GM23338 (cell line): ENCODE measurements around the gene PPP1R14B. TPM values are rescaled to one million over a fixed set of nuclear protein-coding genes. Genes with fewer than 3 reads are reported as not detected.

Experiments used
- ATAC-seq: fragments of 200-7000 bp; cut with Tn5 transposase; 3 replicates; pipeline ENCODE4 v1.9.1; 2020
- DNase-seq: peaks from one replicate; pipeline ENCODE4 v3.0.0-alpha.2; 2015; ENCODE audit warnings: low spot score
- H2AFZ ChIP-seq: fragments of 200-600 bp; sonication (generic); 2 replicates; pipeline ENCODE4 v1.8.0; 2016; ENCODE audit warnings: antibody characterized with exemption, mild to moderate bottlenecking, moderate library complexity
- H3F3A ChIP-seq: fragments of 200-600 bp; sonication (generic); replicated peaks from 2 replicates; pipeline ENCODE4 v1.8.0; 2017; ENCODE audit warnings: antibody characterized with exemption, mixed run types, low read depth
- H3K27ac ChIP-seq: fragments of 200-600 bp; sonication (generic); 2 replicates; pipeline ENCODE4 v1.6.1; 2016; ENCODE audit warnings: low read depth
- H3K27me3 ChIP-seq: fragments of 200-600 bp; sonication (generic); 2 replicates; pipeline ENCODE4 v1.8.0; 2016; ENCODE audit warnings: mild to moderate bottlenecking, mixed run types, moderate library complexity; ENCODE audit not compliant: insufficient read depth
- H3K36me3 ChIP-seq: fragments of 200-600 bp; sonication (generic); 2 replicates; pipeline ENCODE4 v1.8.0; 2016; ENCODE audit warnings: mild to moderate bottlenecking; ENCODE audit not compliant: insufficient read depth
- H3K4me1 ChIP-seq: fragments of 200-600 bp; sonication (generic); 2 replicates; pipeline ENCODE4 v1.8.0; 2016; ENCODE audit warnings: mild to moderate bottlenecking, moderate library complexity; ENCODE audit not compliant: insufficient read depth
- H3K4me2 ChIP-seq: fragments of 200-600 bp; sonication (generic); 2 replicates; pipeline ENCODE4 v1.7.1; 2017; ENCODE audit warnings: mixed run types
- H3K4me3 ChIP-seq: fragments of 200-600 bp; sonication (generic); 2 replicates; pipeline ENCODE4 v1.6.1; 2016; ENCODE audit warnings: mixed run types
- H3K79me2 ChIP-seq: fragments of 200-600 bp; sonication (generic); replicated peaks from 2 replicates; pipeline ENCODE4 v1.8.0; 2017; ENCODE audit warnings: mild to moderate bottlenecking; ENCODE audit not compliant: insufficient read depth
- H3K9me2 ChIP-seq: fragments of 200-600 bp; sonication (generic); 2 replicates; pipeline ENCODE4 v1.8.0; 2017; ENCODE audit not compliant: insufficient read depth
- H4K20me1 ChIP-seq: fragments of 200-600 bp; sonication (generic); replicated peaks from 2 replicates; pipeline ENCODE4 v1.8.0; 2017; ENCODE audit warnings: mild to moderate bottlenecking; ENCODE audit not compliant: insufficient read depth
- H3K27ac Mint-ChIP-seq: 2 replicates; pipeline ENCODE4 v1.8.0; 2020; ENCODE audit warnings: inconsistent platforms, mild to moderate bottlenecking, moderate library complexity, mixed read lengths
- H3K27me3 Mint-ChIP-seq: 3 replicates; pipeline ENCODE4 v1.8.0; 2022; ENCODE audit warnings: low read depth, mild to moderate bottlenecking, moderate library complexity, mixed read lengths, inconsistent platforms; ENCODE audit not compliant: insufficient read depth, poor library complexity
- H3K36me3 Mint-ChIP-seq: 3 replicates; pipeline ENCODE4 v1.8.0; 2021; ENCODE audit warnings: low read depth, mild to moderate bottlenecking, inconsistent platforms, moderate library complexity, mixed read lengths
- H3K4me1 Mint-ChIP-seq: 3 replicates; pipeline ENCODE4 v1.8.0; 2020; ENCODE audit warnings: mild to moderate bottlenecking, inconsistent platforms, mixed read lengths
- H3K4me3 Mint-ChIP-seq: 3 replicates; pipeline ENCODE4 v1.8.0; 2021; ENCODE audit warnings: moderate library complexity, mild to moderate bottlenecking, inconsistent platforms, mixed read lengths
- H3K9me3 Mint-ChIP-seq: 3 replicates; pipeline ENCODE4 v1.8.0; 2020; ENCODE audit warnings: moderate library complexity, mild to moderate bottlenecking, inconsistent platforms, mixed read lengths
- CREB1 ChIP-seq: fragments of 250-450 bp; sonication (Bioruptor Pico); IDR thresholded peaks from 2 replicates; pipeline ENCODE4 v1.5.0; 2020; ENCODE audit warnings: low read depth, mild to moderate bottlenecking, moderate library complexity
- ETS1 ChIP-seq: IDR thresholded peaks from 2 replicates; pipeline ENCODE4 v1.6.1; 2016; ENCODE audit warnings: antibody characterized with exemption
- EZH2 ChIP-seq: fragments of 200-600 bp; sonication (generic); IDR thresholded peaks from one replicate; pipeline ENCODE4 v1.8.0; 2017; ENCODE audit warnings: antibody characterized with exemption, mild to moderate bottlenecking, low read depth; ENCODE audit not compliant: unreplicated experiment
- EZH2phosphoT487 ChIP-seq: fragments of 200-600 bp; sonication (generic); IDR thresholded peaks from one replicate; pipeline ENCODE4 v1.8.1; 2018; ENCODE audit warnings: antibody characterized with exemption; ENCODE audit not compliant: unreplicated experiment
- JUNB ChIP-seq: IDR thresholded peaks from one replicate; pipeline ENCODE4 v1.6.1; 2016; ENCODE audit warnings: antibody characterized with exemption; ENCODE audit not compliant: unreplicated experiment
- NANOG ChIP-seq: IDR thresholded peaks from 2 replicates; pipeline ENCODE4 v1.6.1; 2016; ENCODE audit warnings: antibody characterized with exemption, borderline replicate concordance
- POLR2AphosphoS5 ChIP-seq: IDR thresholded peaks from 2 replicates; pipeline ENCODE4 v1.6.1; 2016; ENCODE audit warnings: antibody characterized with exemption, low read depth
- STAT1 ChIP-seq: IDR thresholded peaks from one replicate; pipeline ENCODE4 v1.6.1; 2016; ENCODE audit warnings: antibody characterized with exemption; ENCODE audit not compliant: unreplicated experiment
- ZNF114 ChIP-seq: fragments of 250-450 bp; sonication (Bioruptor Pico); IDR thresholded peaks from 2 replicates; pipeline ENCODE4 v1.5.0; 2020; ENCODE audit warnings: mild to moderate bottlenecking, moderate library complexity
- ZNF331 ChIP-seq: fragments of 250-450 bp; sonication (Bioruptor Pico); IDR thresholded peaks from 2 replicates; pipeline ENCODE4 v1.5.0; 2020; ENCODE audit warnings: low read depth, mild to moderate bottlenecking, moderate library complexity
- polyA plus RNA-seq: library from polyadenylated mRNA; unstranded; fragments of >200 nt; fragmentation: Nextera tagmentation; extraction: Ambion mirVana; gene quantifications from 2 replicates; pipeline ENCODE4 v1.2.1, GENCODE V29; 2016
- total RNA-seq: library from RNA; depleted of rRNA; stranded (reverse); fragments of >200 nt; shearing (Covaris generic); gene quantifications from 2 replicates; pipeline ENCODE4 v1.2.3, GENCODE V29; 2014
- TF ChIP-seq, protein P1 (sequence below): IDR thresholded peaks from one replicate; pipeline ENCODE4 v1.6.1; 2018; ENCODE audit warnings: antibody characterized with exemption; ENCODE audit not compliant: unreplicated experiment
- TF ChIP-seq, protein P2 (sequence below), 2 experiments: fragments of 200-600 bp in 1 of 2; sonication (generic) in 1 of 2; conservative IDR thresholded peaks; 2 replicates each; pipeline versions ENCODE4 v1.5.1 to v1.6.1; 2016 to 2017; ENCODE audit warnings: antibody characterized with exemption in 2 of 2, low read depth in 2 of 2, mild to moderate bottlenecking in 2 of 2, moderate library complexity in 1 of 2
- TF ChIP-seq, protein P3 (sequence below): fragments of 250-450 bp; sonication (Bioruptor Pico); IDR thresholded peaks from 2 replicates; pipeline ENCODE4 v1.5.0; 2020; ENCODE audit warnings: mild to moderate bottlenecking, moderate library complexity

Gene PPP1R14B
- total and polyA plus RNA-seq, 2 experiments from 2014 or later, result 250 to 315 TPM

DNA sequence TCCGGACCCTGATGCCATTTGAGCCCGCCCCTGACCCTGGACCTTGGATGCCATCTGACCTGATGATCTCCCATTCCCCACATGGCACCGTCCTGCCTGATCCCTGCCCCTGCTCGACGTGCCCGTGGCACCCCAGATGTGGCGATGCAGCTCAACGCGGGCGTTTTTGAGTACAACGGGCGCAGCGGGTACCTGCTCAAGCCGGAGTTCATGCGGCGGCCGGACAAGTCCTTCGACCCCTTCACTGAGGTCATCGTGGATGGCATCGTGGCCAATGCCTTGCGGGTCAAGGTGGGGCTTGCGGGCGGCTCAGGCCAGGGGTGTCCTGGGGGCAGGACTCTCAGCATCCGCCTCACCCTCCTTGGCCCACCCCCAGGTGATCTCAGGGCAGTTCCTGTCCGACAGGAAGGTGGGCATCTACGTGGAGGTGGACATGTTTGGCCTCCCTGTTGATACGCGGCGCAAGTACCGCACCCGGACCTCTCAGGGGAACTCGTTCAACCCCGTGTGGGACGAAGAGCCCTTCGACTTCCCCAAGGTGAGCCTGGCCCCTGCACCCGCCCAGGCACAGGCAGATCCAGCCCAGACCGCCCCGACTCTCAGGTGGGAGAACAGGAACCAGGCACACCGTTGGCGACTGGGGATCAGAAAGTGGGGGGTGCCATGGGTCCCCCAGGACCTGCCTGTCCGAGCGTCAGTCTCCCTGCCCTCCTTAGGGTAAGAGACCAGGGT, 15.7 kb upstream of the PPP1R14B start:
- H3K4me1 Mint-ChIP-seq, result peaks cover 7% of the 10 kb centered on the region; the same call in 2 of the 3 replicates

More for the DNA sequence above, 15.7 kb upstream of the PPP1R14B start:
- Histone ChIP-seq H2AFZ (no peak overlapping the region), H3K4me1 (no peaks in the 10 kb centered on the region), H3K4me2 (no peak overlapping the region), H3K27ac (no peak overlapping the region), H3K79me2 (no peaks in the 10 kb centered on the region), H4K20me1 (0 out of 2 replicates have a peak, but pooled peaks cover 4% of the 10 kb centered on the region), H3K27me3 (no peaks in the 10 kb centered on the region), H3K4me3 (no peak overlapping the region), H3K9me2 (no peaks in the 10 kb centered on the region), H3F3A (0 out of 2 replicates have a peak, but pooled peaks cover 4% of the 10 kb centered on the region), H3K36me3 (peaks cover 6% of the 10 kb centered on the region)
- Mint-ChIP-seq H3K27ac (no peak overlapping the region), H3K36me3 (peaks cover 73% of the 10 kb centered on the region), H3K4me3 (no peak overlapping the region), H3K9me3 (no peaks in the 10 kb centered on the region), H3K27me3 (peaks cover 14% of the 10 kb centered on the region)
- no peak for DNase-seq
- TF ChIP-seq CREB1 (CRISPR knock-in tag) (no peak), ZNF114 (no peak), EZH2 (no peak), STAT1 (no peak), POLR2AphosphoS5 (no peak), JUNB (no peak), EZH2phosphoT487 (no peak), NANOG (no peak), ZNF331 (no peak), ETS1 (no peak)
- TF ChIP-seq, protein P1, sequence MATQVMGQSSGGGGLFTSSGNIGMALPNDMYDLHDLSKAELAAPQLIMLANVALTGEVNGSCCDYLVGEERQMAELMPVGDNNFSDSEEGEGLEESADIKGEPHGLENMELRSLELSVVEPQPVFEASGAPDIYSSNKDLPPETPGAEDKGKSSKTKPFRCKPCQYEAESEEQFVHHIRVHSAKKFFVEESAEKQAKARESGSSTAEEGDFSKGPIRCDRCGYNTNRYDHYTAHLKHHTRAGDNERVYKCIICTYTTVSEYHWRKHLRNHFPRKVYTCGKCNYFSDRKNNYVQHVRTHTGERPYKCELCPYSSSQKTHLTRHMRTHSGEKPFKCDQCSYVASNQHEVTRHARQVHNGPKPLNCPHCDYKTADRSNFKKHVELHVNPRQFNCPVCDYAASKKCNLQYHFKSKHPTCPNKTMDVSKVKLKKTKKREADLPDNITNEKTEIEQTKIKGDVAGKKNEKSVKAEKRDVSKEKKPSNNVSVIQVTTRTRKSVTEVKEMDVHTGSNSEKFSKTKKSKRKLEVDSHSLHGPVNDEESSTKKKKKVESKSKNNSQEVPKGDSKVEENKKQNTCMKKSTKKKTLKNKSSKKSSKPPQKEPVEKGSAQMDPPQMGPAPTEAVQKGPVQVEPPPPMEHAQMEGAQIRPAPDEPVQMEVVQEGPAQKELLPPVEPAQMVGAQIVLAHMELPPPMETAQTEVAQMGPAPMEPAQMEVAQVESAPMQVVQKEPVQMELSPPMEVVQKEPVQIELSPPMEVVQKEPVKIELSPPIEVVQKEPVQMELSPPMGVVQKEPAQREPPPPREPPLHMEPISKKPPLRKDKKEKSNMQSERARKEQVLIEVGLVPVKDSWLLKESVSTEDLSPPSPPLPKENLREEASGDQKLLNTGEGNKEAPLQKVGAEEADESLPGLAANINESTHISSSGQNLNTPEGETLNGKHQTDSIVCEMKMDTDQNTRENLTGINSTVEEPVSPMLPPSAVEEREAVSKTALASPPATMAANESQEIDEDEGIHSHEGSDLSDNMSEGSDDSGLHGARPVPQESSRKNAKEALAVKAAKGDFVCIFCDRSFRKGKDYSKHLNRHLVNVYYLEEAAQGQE, result no peak
- TF ChIP-seq, protein P2, sequence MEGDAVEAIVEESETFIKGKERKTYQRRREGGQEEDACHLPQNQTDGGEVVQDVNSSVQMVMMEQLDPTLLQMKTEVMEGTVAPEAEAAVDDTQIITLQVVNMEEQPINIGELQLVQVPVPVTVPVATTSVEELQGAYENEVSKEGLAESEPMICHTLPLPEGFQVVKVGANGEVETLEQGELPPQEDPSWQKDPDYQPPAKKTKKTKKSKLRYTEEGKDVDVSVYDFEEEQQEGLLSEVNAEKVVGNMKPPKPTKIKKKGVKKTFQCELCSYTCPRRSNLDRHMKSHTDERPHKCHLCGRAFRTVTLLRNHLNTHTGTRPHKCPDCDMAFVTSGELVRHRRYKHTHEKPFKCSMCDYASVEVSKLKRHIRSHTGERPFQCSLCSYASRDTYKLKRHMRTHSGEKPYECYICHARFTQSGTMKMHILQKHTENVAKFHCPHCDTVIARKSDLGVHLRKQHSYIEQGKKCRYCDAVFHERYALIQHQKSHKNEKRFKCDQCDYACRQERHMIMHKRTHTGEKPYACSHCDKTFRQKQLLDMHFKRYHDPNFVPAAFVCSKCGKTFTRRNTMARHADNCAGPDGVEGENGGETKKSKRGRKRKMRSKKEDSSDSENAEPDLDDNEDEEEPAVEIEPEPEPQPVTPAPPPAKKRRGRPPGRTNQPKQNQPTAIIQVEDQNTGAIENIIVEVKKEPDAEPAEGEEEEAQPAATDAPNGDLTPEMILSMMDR (conservative IDR thresholded peaks at IDR 0.05; ENCODE audit: low read depth in 2 of 2), result no peak
- TF ChIP-seq, protein P3, sequence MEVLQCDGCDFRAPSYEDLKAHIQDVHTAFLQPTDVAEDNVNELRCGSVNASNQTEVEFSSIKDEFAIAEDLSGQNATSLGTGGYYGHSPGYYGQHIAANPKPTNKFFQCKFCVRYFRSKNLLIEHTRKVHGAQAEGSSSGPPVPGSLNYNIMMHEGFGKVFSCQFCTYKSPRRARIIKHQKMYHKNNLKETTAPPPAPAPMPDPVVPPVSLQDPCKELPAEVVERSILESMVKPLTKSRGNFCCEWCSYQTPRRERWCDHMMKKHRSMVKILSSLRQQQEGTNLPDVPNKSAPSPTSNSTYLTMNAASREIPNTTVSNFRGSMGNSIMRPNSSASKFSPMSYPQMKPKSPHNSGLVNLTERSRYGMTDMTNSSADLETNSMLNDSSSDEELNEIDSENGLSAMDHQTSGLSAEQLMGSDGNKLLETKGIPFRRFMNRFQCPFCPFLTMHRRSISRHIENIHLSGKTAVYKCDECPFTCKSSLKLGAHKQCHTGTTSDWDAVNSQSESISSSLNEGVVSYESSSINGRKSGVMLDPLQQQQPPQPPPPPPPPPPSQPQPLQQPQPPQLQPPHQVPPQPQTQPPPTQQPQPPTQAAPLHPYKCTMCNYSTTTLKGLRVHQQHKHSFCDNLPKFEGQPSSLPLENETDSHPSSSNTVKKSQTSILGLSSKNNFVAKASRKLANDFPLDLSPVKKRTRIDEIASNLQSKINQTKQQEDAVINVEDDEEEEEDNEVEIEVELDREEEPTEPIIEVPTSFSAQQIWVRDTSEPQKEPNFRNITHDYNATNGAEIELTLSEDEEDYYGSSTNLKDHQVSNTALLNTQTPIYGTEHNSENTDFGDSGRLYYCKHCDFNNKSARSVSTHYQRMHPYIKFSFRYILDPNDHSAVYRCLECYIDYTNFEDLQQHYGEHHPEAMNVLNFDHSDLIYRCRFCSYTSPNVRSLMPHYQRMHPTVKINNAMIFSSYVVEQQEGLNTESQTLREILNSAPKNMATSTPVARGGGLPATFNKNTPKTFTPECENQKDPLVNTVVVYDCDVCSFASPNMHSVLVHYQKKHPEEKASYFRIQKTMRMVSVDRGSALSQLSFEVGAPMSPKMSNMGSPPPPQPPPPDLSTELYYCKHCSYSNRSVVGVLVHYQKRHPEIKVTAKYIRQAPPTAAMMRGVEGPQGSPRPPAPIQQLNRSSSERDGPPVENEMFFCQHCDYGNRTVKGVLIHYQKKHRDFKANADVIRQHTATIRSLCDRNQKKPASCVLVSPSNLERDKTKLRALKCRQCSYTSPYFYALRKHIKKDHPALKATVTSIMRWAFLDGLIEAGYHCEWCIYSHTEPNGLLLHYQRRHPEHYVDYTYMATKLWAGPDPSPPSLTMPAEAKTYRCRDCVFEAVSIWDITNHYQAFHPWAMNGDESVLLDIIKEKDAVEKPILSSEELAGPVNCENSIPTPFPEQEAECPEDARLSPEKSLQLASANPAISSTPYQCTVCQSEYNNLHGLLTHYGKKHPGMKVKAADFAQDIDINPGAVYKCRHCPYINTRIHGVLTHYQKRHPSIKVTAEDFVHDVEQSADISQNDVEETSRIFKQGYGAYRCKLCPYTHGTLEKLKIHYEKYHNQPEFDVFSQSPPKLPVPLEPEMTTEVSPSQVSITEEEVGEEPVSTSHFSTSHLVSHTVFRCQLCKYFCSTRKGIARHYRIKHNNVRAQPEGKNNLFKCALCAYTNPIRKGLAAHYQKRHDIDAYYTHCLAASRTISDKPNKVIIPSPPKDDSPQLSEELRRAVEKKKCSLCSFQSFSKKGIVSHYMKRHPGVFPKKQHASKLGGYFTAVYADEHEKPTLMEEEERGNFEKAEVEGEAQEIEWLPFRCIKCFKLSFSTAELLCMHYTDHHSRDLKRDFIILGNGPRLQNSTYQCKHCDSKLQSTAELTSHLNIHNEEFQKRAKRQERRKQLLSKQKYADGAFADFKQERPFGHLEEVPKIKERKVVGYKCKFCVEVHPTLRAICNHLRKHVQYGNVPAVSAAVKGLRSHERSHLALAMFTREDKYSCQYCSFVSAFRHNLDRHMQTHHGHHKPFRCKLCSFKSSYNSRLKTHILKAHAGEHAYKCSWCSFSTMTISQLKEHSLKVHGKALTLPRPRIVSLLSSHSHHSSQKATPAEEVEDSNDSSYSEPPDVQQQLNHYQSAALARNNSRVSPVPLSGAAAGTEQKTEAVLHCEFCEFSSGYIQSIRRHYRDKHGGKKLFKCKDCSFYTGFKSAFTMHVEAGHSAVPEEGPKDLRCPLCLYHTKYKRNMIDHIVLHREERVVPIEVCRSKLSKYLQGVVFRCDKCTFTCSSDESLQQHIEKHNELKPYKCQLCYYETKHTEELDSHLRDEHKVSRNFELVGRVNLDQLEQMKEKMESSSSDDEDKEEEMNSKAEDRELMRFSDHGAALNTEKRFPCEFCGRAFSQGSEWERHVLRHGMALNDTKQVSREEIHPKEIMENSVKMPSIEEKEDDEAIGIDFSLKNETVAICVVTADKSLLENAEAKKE (CRISPR knock-in tag), result no peak
- no peak for ATAC-seq
